GM19193 (cell line): ENCODE measurements around the gene ABCB9.

ENCODE experiments used
- POLR2A ChIP-seq: IDR thresholded peaks from 4 replicates; pipeline ENCODE4 v1.6.1; 2011; ENCODE audit not compliant: insufficient read depth, insufficient read length; ENCODE audit errors: extremely low read depth

The ABCB9 gene

GRCh38 chr12:122891661-122892525 is 74.4 kb downstream of the ABCB9 start:
- TF ChIP-seq POLR2A: no peak

GRCh38 chr12:122889761-122890520 is 76.3 kb downstream of the ABCB9 start:
- TF ChIP-seq POLR2A: no peak

GRCh38 chr12:122888232-122888752 is 78.0 kb downstream of the ABCB9 start:
- TF ChIP-seq POLR2A: no peak

GRCh38 chr12:122887819-122888212 is 78.4 kb downstream of the ABCB9 start:
- no peak for TF ChIP-seq POLR2A

- TF ChIP-seq POLR2A: peak; percentile 31
Observed at GRCh38 chr12:122886851-122887818, 79.1 kb downstream of the ABCB9 start.

GRCh38 chr12:122886161-122886560 is 80.1 kb downstream of the ABCB9 start:
- no peak for TF ChIP-seq POLR2A

GRCh38 chr12:122884860-122885259 is 81.4 kb downstream of the ABCB9 start:
- no peak for TF ChIP-seq POLR2A

- TF ChIP-seq POLR2A: no peak
Observed at GRCh38 chr12:122884091-122884826, 82.0 kb downstream of the ABCB9 start.

- no peak for TF ChIP-seq POLR2A
Observed at GRCh38 chr12:122882908-122883558, 83.2 kb downstream of the ABCB9 start.

GRCh38 chr12:122880668-122881067 is 85.6 kb downstream of the ABCB9 start:
- TF ChIP-seq POLR2A: no peak

- no peak for TF ChIP-seq POLR2A
Observed at GRCh38 chr12:122880155-122880667, 86.1 kb downstream of the ABCB9 start.
